ENCODE results near the gene DIS3L2.
"Not testable (repeated sequence)": the region's sequence is repeated elsewhere in the genome, so short reads cannot be mapped to it uniquely, and the experiment has no call there.

Gene DIS3L2

DNA sequence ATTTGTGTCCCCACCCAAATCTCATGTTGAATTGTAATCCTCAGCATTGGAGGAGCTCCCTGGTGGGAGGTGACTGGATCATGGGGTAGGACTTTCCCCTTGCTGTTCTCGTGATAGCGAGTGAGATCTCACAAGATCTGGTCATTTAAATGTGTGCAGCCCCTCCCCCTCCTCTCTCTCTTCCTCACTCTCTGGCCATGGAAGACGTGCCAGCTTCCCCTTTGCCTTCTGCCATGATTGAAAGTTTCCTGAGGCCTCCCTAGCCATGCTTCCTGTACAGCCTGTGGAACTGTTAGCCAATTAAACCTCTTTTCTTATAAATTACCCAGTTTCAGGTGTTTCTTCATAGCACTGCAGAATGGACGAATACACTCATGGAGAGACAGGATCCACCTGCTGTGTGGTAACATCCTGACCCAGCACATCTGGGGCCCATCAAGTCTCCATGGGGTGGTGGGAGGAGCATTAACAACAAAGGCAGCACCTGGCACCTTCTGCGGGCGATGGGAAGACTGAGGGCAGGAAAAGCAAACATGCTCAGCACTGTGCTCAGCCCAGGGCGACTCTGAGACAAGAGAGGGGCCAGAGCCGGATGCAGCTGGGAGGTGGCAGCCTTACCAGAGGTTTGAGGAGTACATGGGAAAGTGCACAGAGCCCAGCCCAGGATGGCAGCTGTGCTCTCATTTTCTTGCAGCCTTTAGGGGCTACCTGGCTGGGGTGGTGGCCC, 400.8 kb downstream of the DIS3L2 start:
- no peak for DNase-seq

DNA sequence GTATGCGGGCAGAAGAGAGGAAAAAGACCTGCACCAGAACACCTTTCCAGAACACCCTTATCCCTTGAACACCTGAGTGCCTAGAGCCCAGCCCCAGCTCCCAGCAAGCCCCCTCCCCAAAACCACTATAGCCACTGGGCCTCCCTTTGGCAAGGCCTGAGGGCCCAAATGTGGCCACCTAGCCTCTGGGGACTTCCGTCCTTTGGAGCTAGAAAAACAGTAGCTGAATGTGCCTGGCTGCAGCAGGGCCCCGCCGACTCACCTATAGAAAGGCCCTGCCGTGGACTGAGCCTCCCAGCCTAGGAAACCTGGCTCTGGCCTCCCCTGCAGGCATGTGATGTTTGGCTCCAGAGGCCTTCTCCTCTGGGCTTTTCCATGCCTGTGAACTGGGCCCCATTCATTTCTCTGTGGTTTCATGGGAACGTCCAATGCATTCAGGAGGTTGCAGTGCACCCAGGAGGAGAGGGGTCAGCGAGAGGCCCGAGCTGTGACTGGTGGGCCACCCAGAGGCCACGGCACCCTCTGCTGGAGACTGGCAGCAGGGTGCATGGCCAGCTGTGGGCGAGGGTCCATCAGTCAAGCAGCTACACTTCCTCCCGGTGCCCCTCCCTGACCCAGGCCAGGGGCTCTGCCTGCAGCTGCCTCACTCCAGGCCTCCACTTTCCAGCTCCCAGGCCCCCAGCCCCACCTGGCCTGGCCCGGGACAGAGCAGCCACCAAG, 401.7 kb downstream of the DIS3L2 start:
- DNase-seq: not testable (repeated sequence)

DNA sequence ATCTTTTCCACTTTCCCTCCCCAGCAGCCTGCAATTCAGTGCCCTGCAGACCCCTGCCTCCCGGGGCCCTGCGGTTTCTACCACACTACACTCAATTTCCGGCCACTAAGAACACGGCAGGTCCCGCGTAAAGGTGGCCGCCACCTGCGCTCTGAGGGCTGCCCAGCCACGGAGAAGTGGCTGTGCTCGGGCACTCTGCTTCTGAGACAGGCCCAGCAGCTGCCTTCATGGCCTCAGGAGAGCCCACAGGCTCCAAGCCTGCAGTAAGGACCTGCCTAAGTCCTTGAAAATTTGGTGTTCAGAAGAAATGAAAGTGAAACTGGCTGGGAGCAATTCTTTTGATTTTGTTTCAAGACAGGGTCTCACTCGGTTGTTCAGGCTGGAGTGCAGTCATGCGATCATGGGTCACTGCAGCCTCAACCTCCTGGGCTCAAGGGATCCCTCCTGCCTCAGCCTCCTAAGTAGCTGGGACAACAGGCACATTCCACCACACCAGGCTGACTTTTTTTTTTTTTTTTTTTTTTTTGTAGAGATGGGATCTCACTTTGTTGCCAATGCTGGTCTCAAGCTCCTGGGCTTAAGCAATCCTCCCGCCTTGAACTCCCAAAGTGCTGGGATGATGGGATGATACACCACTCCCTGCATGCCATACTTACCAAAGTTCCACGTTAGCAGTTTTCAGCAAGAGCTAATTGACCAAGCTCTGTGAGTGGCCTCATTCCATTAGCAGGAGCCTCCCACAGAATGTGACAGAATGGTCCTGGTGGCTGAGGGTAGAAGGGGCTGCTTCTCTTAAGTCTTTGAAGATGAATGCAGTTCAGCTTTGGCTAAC, 402.5 kb downstream of the DIS3L2 start:
- no peak for DNase-seq

DNA sequence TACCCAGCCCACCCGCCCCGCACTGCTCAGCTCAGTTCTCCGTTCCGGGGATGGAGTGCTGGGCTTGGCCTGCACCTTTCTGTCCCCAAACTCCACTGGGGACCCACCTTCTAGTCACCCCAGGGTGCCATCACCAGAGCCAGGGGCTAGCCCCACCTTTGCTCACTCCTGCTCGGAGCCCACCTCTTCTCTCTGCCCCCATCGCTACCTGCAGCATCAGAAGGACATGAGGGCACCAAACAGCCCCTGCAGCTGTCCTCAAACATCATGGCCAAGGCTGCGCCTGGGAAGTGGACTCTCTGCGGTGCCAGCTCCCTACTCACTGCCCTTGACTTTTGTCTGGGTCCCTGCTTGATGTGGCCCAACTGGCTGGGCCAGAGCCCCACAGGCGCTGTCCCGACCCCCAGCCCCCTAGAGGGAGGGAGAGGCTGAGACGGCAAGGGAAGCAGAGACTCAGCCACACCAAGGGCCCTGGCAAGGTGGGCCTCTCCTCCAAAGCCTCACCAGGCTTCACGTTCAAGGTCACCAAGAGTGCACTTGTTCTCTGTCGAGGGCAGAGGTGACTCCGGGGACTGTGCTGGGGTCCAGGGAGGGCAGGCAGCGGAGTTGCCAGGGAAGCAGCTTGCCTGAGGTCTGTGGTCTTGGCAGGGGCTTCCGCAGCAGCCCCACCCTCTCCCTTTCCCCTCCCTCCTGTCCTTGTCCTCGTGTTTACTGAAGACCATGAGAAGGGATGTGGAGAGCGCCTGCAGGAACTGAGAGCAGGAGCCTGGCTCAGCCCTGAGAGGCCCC, 403.5 kb downstream of the DIS3L2 start:
- DNase-seq: not testable (repeated sequence)

DNA sequence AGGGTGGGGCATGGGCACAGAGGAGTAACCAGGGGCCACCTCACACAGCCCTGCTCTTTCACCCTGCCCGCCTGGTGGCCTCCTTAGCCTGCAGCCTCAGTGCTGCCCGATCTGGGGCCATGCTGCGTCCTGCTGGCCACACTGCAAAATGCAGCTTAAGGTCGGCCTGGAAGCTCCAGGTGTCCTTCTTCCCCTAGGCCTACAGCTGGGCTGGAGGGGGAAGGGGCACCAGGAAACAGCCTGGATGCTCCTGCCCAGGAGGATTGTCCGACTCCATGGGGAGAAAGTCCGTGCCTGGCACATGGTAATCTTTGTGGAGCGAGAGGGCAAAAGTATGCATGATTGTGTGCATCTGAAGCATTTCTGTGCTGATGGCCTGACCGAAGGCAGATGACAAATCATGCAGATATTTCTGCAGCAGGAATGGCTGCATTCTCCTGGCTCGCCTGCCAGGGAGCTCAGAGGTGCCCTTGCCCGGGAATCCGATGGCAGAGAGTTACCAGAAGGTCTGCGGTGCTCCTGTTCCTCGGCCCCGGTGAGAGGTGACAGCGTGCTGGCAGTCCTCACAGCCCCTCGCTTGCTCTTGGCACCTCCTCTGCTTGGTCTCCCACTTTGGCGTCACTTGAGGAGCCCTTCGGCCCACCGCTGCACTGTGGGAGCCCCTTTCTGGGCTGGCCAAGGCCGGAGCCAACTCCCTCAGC, 404.3 kb downstream of the DIS3L2 start:
- no peak for DNase-seq

DNA sequence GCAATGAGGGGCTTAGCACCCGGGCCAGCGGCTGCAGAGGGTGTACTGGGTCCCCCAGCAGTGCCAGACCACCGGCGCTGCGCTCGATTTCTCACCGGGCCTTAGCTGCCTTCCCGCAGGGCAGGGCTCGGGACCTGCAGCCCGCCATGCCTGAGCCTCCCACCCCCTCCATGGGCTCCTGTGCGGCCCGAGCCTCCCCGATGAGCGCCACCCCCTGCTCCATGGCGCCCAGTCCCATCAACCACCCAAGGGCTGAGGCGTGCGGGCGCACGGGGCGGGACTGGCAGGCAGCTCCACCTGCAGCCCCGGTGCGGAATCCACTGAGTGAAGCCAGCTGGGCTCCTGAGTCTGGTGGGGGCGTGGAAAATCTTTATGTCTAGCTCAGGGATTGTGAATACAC, 404.9 kb downstream of the DIS3L2 start:
- not testable (repeated sequence) for DNase-seq

DNA sequence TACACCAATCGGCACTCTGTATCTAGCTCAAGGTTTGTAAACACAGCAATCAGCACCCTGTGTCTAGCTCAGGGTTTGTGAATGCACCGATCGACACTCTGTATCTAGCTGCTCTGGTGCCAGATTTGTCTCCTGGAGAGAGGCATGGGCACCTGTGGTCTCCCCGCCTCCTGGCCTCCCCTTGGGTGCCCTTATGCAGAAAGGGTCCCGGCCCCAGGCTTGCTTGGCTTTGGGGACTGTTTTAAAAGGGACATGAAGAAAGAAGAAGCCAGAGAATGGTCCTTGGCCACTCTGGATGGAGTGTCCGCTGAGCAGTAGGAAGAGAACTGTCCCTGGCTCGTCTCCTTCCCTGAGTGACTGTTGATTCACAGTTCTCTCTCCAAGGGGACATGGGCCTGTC, 405.5 kb downstream of the DIS3L2 start:
- DNase-seq: no peak

DNA sequence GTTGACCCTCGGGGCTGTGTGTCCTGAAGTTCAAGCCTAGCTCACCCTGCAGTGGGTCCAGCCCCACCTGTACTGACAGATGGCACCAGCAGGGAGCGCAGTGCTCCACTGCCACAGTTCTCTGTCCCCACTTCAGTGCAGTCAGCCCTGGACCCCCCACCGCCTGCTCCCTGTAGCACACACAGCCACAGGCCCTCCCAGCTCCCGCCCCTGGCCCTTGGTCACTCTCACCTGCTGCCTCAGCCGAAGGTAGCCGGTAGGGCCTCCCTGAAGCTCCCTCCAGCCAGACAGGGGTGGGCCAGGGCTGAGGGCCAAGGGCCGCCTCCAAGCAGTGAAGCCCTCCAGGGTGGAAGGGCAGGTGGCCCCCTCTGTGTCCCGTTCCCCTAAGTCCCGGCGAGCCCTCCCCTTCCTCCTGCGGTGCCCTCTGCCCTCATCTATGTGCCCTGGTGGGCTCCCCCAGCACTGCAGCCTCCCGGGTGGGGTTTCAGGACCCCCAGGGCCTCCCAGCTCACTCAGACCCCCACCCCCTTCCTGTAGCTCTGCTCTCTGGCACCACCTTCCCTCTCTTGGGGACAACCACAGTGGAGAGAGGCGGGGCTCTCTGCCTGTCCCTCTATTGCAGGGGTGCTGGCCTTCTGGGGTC, 406.2 kb downstream of the DIS3L2 start:
- DNase-seq: no peak

DNA sequence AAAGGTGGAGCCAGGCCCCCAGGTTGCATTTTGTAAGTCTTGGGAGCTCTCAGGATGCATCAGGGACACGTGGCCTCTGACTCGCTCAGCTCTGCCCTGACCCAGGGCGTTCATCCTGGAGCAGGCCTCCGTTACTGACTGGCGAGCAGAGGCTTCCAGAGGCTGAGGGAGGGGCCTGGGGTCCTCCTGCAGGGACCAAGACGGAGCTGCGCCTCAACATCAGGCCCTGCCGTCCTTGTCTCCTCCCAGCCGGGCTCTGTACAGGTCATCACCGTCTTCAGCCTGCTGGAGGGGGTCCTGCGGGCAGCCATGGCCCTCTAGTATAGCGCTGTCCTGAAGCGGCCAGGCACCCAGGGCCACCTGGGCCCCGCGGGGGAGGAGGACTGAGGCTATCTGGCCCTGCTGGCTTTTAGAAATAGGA, 406.8 kb downstream of the DIS3L2 start:
- no peak for DNase-seq

DNA sequence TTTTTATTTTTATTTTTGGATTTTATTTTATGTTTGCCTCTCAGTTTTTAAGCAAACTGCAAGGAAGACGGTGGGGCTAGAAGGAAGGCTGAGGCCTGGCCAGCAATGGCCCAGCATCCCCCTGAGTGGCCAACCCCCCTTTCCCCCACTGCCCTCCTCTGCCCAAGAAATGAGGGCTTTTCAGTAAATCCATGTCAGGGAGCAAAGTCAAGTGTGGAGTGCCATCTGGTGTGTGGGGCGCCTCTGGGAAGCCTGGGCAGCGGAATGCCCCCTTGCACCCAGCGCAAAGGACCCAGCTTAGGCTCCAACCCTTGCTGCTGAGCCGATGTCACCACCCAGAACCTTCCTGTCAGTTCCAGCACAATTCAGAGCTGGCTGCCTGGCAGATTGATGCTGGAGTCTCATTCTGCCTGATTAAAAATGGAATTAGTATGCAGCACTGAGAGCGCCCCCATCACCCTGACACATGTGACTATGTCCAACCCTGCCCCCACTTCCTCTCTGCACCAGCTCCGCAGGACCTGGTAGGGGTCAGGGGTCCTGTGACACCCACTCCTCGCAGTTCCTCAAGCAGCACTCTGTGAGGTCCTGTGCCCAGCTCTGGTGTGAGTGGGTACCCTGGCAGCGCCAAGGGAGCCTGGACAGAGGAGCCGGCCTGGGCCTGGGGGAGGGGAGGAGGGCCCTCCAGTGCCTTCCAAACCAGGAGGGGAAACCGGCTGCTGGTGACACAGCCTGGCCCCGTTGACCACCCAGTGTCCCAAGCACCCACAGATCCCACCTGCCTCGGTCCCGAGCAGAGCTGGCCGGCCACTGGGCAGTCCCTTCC, 407.8 kb downstream of the DIS3L2 start:
- DNase-seq: no peak

DNA sequence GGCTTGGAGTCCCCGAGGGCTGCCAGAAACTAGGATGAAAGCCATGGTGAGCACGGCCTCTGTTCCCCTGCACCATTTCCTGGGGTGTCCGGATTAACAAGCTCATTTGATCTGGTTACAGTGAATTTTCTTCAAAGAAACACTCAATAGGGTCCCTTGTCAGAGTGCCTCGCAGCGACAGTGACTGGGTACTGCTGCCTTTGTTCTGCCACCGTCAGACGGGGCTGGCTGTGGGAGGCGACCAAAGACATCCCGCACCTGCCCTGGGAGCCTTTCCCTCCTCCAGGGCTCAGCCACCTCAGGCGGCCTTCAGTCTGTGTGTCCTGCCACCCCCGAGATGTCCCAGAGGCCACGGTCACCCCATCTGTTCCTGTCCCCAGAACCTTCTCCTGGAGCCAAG, 408.5 kb downstream of the DIS3L2 start:
- not testable (repeated sequence) for DNase-seq

DNA sequence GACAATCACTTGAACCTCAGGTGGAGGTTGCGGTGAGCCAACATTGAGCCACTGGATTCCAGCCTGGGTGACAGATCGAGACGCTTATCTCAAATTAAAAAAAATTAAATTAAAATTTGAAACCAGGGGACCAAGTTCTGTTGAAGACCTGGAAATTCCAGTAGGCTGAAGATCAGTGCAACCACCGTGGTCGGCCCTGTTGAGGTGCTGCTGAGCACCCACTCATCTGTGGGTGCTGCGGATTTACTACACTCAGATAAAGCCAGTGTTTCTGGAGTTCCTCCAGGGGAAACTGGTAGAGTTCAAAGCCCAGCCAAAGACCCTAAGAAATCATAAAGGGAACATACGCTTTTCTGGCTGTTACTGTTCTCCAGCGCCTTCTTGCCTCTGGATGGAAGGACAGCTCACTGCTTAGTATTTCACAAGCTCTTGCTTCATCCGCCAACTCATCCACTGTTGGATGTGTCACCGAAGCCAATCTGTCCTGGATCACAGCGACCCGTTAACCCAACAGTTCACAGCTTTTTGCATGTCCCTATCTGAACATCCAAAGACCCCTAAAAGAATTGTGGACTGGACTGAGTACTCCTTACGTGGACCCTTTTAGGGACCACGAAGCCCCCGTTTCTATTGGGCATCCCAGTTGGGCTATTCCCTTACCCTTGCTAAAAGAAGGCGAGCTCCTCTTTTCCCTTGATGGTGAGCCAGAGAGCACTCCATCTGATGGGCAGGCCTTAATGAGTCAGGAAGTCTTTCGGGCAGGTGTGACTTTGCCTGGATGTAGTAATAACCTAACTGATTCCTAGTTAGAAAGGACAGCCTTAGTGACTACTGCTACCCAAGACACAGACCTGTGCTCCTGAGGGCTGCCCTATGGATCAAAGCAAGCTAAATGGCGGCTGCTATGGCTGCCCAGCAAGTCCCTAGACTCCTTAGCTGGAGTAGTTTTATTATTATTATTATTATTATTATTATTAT, 411.0 kb downstream of the DIS3L2 start:
- DNase-seq: no peak

DNA sequence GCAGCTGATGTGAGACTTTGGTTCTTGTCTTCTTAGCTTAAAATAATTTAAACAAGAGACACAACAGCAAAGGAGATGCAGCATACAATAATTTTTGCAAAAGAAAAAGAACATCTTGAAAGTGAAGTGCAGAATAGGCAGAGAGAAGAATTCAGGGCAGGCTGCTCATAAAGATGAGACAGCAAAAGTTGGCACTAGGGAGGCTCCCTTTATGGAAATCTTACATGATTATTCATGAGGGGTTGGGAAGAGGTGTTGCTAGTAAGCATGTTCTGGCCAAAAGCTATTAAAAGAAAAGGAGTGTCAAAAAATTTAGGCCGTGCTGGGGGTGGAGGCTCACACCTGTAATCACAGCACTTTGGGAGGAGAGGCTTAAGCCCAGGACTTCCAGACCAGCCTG, 412.8 kb downstream of the DIS3L2 start:
- no peak for DNase-seq

DNA sequence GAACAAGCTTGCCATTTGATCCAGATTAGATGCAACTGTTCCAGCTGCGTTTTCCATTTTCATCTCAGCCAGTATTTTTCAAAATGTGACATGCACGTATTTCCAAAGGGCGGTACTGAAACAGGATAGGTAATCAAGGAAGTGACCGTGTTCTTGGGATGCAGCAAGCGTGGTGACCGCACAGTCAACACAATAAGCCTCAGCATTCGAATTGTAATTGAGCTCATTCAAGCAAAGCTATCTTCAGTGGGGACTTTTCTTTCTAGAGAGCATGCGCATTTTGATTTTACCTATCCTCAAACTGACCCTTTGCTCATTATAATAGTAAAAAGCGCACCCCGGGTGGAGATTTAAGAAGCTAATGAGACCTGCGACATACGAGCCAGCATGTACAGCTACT, 413.7 kb downstream of the DIS3L2 start:
- no peak for DNase-seq

DNA sequence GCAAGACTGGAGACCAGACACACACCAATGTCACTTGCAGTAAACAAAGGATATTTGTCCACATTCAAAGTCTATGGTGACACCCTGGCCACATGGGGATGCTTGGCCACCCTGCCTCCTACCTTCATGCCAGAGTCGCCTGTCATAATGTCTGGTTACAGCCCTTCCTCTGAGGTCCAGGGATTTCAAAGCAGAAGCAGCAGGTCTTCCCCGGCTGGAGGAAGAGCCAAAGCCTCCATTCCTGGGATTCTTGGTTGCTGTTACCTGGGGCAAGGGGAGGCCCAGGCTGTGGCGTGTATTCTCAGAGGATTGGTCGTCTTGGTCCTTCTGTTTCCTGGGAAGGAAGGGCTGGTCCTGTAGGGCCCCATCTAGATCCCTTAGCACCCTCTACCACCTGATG, 414.7 kb downstream of the DIS3L2 start:
- DNase-seq: no peak

DNA sequence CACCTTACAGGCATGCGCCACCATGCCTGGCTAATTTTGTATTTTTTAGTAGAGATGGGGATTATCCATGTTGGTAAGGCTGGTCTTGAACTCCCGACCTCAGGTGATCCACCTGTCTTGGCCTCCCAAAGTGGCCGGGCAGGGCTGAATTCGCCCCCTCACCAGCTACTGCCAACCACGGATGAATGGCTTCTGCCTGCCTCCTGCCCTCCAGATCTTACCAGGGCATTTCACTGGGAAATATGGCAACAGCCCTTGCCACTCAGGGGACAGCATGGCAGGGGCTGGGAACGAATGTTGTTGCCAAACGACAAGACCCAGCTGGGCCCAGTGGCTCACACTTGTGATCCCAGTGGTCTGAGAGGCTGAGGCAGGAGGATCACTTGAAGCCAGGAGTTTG, 415.2 kb downstream of the DIS3L2 start:
- no peak for DNase-seq

DNA sequence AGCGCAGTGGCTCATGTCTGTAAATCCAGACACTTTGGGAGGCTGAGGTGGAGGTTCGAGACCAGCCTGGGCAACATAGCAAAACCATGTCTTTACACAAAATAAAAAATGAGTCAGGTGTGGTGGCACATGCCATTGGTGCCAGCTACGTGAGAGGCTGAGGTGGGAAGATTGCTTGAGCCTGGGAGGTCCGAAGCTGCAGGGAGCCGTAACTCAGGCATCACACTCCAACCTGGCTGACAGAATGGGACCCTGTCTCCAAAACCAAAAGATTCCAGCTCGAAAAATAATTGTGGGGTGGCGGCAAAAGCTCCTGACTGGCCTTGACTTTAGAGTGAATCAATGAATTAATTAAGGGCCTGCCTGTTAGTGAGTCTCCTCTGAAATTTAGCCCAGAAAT, 415.8 kb downstream of the DIS3L2 start:
- DNase-seq: no peak

DNA sequence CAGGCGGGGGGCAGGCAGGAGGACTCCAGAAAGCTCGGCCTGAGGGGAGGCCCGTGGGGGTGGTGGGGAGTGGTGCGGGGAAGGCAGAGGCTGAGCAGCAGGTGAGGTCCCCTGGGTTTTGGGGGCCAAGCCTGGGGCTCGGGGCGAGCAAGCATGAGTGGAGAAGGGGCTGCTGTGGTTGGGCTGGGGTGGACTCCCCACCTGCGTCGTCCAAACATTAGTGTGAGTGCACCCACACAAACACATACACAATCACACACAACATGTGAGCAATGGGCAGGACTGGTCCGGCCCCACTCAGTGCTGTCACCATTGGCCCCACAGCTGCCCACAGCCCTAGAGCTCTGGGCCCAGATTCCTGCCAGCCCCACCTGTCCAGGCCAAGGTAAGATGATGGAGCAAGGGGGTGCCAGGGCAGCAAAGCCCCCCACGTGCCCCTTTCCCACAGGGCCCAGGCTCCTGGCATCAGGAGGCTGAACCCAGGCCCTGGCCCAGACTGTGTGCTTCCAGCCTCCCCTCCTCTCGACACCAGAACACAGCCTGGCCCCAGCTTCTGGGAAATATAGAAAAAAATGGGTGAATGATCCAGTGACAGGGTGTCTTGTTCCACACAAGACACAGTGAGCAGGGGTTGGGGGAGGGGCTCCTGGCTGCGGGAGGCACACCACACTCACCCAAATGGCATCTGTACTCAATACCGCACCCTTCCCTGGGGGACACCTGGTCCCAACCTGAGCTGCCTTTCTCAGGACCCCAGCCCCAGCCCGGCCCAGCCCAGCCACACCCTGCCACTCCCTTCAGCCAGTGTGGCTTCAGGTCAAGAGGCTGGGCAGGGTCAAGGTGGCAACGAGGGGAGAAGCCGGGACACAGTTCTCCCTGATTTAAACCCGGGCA, 416.6 kb downstream of the DIS3L2 start:
- no peak for DNase-seq
